Tibial nerve (tissue), 4 donors: ENCODE data around the gene KRTAP13-1. TPM values are rescaled to one million over a fixed set of nuclear protein-coding genes. Genes with fewer than 3 reads are reported as not detected.

Experiments used
- DNase-seq, 2 donors: peaks; one replicate each; pipeline ENCODE4 v3.0.0-alpha.2; 2019; ENCODE audit warnings: low spot score in 2 of 2
- H3K27ac ChIP-seq, 4 donors: fragments of 200-600 bp; sonication (generic) in 3 of 4; one replicate each; pipeline ENCODE4 v1.5.1; 2017 to 2019; ENCODE audit warnings: mild to moderate bottlenecking in 1 of 4
- H3K27me3 ChIP-seq, 2 donors: fragments of 200-600 bp; sonication (generic) in 1 of 2; one replicate each; pipeline versions ENCODE4 v1.5.1 to v1.6.0; 2017 to 2019
- H3K36me3 ChIP-seq, 3 donors: fragments of 200-600 bp; sonication (generic); one replicate each; pipeline ENCODE4 v1.5.1; 2018 to 2019
- H3K4me1 ChIP-seq, 4 donors: fragments of 200-600 bp; sonication (generic) in 3 of 4; one replicate each; pipeline ENCODE4 v1.5.1; 2017 to 2019
- H3K4me3 ChIP-seq, 4 donors: fragments of 200-600 bp; sonication (generic) in 3 of 4; one replicate each; pipeline ENCODE4 v1.5.1; 2017 to 2019; ENCODE audit warnings: mild to moderate bottlenecking in 1 of 4, moderate library complexity in 1 of 4
- H3K9me3 ChIP-seq, 4 donors: fragments of 200-600 bp; sonication (generic) in 3 of 4; one replicate each; pipeline ENCODE4 v1.5.1; 2017 to 2019
- EP300 ChIP-seq, 2 donors: sonication (generic); formaldehyde crosslinking; IDR thresholded peaks; one replicate each; pipeline ENCODE4 v1.6.1; 2017; ENCODE audit warnings: antibody characterized with exemption in 2 of 2, mild to moderate bottlenecking in 1 of 2
- POLR2A ChIP-seq, 2 donors: fragments of 450-650 bp; IDR thresholded peaks; one replicate each; pipeline ENCODE4 v1.6.1; 2017; ENCODE audit warnings: antibody characterized with exemption in 2 of 2, mild to moderate bottlenecking in 2 of 2, moderate library complexity in 2 of 2
- WGBS, 2 donors: methylation state at CpG; one replicate each; pipeline ENCODE4 v1.1.5; 2018; 5-methylcytosine and 5-hydroxymethylcytosine counted together
- total RNA-seq, 4 donors: library from RNA; depleted of rRNA; stranded (reverse); fragments of >200 nt; gene quantifications; one replicate each; pipeline ENCODE4 v1.1.0, GENCODE V29; 2016
- TF ChIP-seq, protein P1 (sequence below), 5 experiments: fragments of 200-600 bp in 3 of 5; fragments of 450-650 bp in 2 of 5; sonication (generic) in 3 of 5; IDR thresholded peaks; one replicate each; pipeline ENCODE4 v1.5.1; 2016 to 2019; ENCODE audit warnings: antibody characterized with exemption in 5 of 5, mild to moderate bottlenecking in 3 of 5, moderate library complexity in 2 of 5

Gene KRTAP13-1, protein sequence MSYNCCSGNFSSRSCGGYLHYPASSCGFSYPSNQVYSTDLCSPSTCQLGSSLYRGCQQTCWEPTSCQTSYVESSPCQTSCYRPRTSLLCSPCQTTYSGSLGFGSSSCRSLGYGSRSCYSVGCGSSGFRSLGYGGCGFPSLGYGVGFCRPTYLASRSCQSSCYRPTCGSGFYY
- not detected for total RNA-seq

- H3K27ac ChIP-seq = no peak within 1 kb of the TSS
- no peaks in the 10 kb centered on the region for H3K36me3 ChIP-seq
- WGBS, 2 donors = 69 to 73% methylated on average over 4 of the region's 4 CpGs
- no peak within 1 kb of the TSS for H3K4me3 ChIP-seq
- TF ChIP-seq EP300 (IDR thresholded peaks at IDR 0.05) = no peak
- no peak for TF ChIP-seq POLR2A (IDR thresholded peaks at IDR 0.05)
- TF ChIP-seq, protein P1, sequence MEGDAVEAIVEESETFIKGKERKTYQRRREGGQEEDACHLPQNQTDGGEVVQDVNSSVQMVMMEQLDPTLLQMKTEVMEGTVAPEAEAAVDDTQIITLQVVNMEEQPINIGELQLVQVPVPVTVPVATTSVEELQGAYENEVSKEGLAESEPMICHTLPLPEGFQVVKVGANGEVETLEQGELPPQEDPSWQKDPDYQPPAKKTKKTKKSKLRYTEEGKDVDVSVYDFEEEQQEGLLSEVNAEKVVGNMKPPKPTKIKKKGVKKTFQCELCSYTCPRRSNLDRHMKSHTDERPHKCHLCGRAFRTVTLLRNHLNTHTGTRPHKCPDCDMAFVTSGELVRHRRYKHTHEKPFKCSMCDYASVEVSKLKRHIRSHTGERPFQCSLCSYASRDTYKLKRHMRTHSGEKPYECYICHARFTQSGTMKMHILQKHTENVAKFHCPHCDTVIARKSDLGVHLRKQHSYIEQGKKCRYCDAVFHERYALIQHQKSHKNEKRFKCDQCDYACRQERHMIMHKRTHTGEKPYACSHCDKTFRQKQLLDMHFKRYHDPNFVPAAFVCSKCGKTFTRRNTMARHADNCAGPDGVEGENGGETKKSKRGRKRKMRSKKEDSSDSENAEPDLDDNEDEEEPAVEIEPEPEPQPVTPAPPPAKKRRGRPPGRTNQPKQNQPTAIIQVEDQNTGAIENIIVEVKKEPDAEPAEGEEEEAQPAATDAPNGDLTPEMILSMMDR (IDR thresholded peaks at IDR 0.05) = no peak
- no peaks in the 10 kb centered on the region for H3K27me3 ChIP-seq
- H3K9me3 ChIP-seq = peaks cover 0 to 5% (median 0%) of the 10 kb centered on the region in 4 donors
- no peaks in the 10 kb centered on the region for H3K4me1 ChIP-seq
- no peak for DNase-seq
Observed at GRCh38 chr21:30395731-30396130, at the start of gene KRTAP13-1. TSS of gene KRTAP13-1 (plus strand) at chr21:30396031. CDS start at chr21:30396087, 56 bp downstream.

GRCh38 chr21:30348506-30348905 lies 47.3 kb upstream of the KRTAP13-1 start, which contains the start of gene KRTAP23-1:
TSS of gene KRTAP23-1 (minus strand) at chr21:30348606. CDS start at chr21:30348606, 0 bp downstream.
- 88% methylated on average over 4 of the region's 4 CpGs for WGBS, 2 donors
- no peak for DNase-seq
- Histone ChIP-seq H3K36me3 (no peaks in the 10 kb centered on the region), H3K9me3 (no peaks in the 10 kb centered on the region), H3K27ac (no peak within 1 kb of the TSS), H3K4me3 (no peak within 1 kb of the TSS), H3K4me1 (no peaks in the 10 kb centered on the region), H3K27me3 (no peaks in the 10 kb centered on the region)
- TF ChIP-seq, protein P1 (IDR thresholded peaks at IDR 0.05) = no peak
- TF ChIP-seq POLR2A (IDR thresholded peaks at IDR 0.05) = no peak
- no peak for TF ChIP-seq EP300 (IDR thresholded peaks at IDR 0.05)

GRCh38 chr21:30349572-30349971 lies 46.3 kb upstream of the KRTAP13-1 start:
- TF ChIP-seq, protein P1 (IDR thresholded peaks at IDR 0.05) = no peak
- TF ChIP-seq EP300 (IDR thresholded peaks at IDR 0.05) (no peak), POLR2A (IDR thresholded peaks at IDR 0.05) (no peak)
- H3K27me3 ChIP-seq = no peaks in the 10 kb centered on the region
- WGBS, 2 donors = 39 to 51% methylated on average over 3 of the region's 3 CpGs
- no peak overlapping the region for H3K4me3 ChIP-seq
- no peak overlapping the region for H3K27ac ChIP-seq
- H3K9me3 ChIP-seq = no peaks in the 10 kb centered on the region
- H3K36me3 ChIP-seq = no peaks in the 10 kb centered on the region
- DNase-seq = no peak
- H3K4me1 ChIP-seq = no peaks in the 10 kb centered on the region

DNA sequence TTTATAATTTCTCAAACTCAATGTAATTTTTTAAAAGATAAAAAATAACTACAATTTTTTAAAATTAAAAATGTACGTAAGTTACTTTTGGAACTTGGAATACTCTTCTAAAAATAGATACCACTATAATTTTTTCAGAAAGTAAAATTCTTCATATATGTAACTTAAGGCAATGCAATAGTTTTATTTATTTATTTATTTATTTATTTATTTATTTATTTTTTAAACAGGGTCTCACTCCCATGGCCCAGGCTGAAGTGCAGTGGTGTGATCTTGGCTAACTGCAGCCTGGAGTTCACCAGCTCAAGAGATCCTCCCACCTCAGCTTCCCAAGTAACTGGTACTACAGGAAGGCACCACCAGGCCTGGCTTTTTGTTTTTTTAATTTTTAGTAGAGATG lies 44.3 kb upstream of the KRTAP13-1 start:
- 98 to 99% methylated on average over 1 of the region's 1 CpG for WGBS, 2 donors

More for the DNA sequence above, 44.3 kb upstream of the KRTAP13-1 start:
- TF ChIP-seq POLR2A (IDR thresholded peaks at IDR 0.05) = no peak
- TF ChIP-seq EP300 (IDR thresholded peaks at IDR 0.05) = no peak
- TF ChIP-seq, protein P1 (IDR thresholded peaks at IDR 0.05) = no peak
- no peak for DNase-seq
- H3K9me3 ChIP-seq = no peaks in the 10 kb centered on the region
- H3K4me1 ChIP-seq = no peaks in the 10 kb centered on the region
- H3K4me3 ChIP-seq = no peak overlapping the region
- no peaks in the 10 kb centered on the region for H3K27me3 ChIP-seq
- H3K27ac ChIP-seq = no peak overlapping the region
- H3K36me3 ChIP-seq = no peaks in the 10 kb centered on the region
